NCI-H128 (cell line): ENCODE measurements around the gene HSPG2.
"Not testable (repeated sequence)": the region's sequence is repeated elsewhere in the genome, so short reads cannot be mapped to it uniquely, and the experiment has no call there.

Experiments used
- DNase-seq: peaks from one replicate; lab custom pipeline; 2025; ENCODE audit not compliant: unreplicated experiment; lab: John Stamatoyannopoulos, UW

HSPG2 gene

DNA sequence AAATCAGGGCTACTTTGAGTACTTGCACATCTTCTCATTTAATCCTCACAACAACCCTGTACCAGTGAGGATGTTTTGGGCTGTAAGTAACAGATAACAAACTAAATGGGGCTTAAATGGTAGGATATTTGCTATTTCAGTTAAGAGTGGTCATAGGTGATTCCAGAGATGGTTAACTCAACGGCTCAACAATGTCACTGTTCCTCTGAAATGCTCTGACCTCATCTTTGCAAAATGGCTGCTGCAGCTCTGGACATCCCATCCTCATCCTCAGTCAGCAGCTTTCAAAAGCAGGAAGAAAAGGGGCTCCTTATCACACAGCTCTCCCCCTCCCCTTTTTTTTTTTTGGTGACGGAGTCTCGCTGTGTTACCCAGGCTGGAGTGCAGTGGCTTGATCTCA lies 123.6 kb downstream of the HSPG2 start:
- no peak for DNase-seq

DNA sequence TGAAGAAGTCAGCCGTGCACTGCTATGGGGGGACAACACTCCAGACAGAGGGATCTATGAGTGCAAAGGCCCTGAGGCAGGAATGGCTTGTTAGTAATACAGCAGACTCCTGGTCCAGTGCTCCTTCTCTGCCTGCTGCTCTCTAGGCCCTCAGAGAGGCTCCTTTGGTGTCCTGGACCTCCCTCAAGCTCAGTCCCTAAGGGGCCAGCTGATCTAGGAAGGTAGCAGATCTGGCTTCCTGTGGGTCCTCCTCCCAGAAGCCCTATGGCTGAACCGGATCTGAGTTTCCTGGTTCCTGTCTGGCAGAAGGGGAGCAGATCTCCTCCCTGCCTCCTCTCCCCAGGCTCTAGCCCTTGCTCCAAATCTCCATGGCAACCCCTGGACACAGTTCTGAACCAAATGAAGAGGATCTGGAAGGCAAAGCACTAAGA lies 125.2 kb downstream of the HSPG2 start, which contains the start of gene LDLRAD2:
Gene LDLRAD2 (plus strand): TSS at position 391 of the 431 bp plus-strand sequence. CDS start 187 bp downstream, outside the sequence.
- no peak for DNase-seq

DNA sequence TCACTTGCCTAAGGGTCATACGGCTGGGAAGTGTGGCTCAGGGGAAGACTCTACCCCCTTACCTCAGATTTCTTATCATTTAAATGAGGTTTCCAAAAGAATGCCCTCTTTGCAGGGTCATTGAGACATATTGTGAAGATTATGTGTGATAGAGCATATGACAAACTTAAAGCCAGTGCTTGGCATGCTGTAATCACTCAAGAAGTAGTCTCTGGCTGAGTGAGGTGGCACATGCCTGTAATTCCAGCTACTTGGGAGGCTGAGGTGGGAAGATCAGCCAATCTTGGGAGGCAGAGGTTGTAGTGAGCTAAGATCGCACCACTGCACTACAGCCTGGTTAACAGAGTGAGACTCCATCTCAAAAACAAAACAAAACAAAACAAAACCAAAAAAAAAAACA lies 132.6 kb downstream of the HSPG2 start:
- no peak for DNase-seq

DNA sequence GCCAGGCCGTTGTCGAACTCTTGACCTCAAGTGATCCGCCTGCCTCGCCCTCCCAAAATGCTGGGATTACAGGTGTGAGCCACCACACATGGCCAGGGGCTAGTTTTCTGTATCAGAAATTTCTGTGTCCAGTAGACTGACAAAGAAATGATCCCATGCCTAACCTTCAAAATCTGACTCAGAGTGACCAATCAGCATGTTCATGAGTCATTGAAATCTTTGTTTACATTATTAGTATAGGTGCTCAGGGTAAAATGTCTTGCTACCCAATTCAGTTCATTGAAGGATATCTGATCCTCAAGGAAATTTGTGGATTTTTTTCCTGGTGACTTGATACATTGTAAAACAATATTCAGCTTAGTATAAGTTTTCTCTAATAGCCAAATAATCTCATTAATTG lies 136.0 kb downstream of the HSPG2 start:
- no peak for DNase-seq

DNA sequence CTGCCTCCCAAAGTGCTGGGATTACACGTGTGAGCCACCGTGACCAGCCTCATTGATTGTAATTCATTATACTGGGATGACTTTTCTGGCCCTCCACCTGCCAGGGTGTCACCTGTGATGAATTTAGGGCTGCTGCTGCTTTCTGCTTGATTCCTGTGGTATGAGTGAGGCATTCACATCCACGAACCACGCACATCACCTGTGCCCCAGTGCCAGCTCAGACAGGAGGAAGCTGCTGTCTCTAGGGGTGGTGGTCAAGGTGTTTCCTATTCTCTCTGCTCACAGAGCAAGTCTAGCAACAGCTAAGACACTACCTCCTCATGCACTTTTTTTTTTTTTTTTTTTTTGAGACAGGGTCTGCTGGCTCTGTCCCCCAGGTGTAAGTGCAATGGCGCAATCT lies 137.4 kb downstream of the HSPG2 start:
- DNase-seq: no peak

DNA sequence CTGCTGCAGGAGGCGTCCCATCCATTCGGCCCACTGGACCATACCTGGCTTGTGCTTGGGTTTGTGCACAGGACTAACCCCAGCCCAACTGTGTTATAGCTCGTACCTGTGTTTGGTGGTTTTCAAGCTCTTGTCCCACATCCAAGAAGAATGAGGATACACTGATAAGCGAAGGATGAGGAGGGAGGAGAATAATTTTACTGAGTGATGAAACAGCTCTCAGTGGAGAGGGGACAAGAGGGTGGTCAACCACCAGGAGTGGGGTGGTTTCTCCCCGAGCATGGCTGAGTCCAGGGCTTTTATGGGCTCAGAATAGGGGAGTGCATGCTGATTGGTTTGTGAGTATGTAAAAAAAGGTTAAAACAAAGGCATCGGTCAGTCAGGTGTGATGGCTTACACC lies 142.0 kb downstream of the HSPG2 start:
- DNase-seq: no peak

DNA sequence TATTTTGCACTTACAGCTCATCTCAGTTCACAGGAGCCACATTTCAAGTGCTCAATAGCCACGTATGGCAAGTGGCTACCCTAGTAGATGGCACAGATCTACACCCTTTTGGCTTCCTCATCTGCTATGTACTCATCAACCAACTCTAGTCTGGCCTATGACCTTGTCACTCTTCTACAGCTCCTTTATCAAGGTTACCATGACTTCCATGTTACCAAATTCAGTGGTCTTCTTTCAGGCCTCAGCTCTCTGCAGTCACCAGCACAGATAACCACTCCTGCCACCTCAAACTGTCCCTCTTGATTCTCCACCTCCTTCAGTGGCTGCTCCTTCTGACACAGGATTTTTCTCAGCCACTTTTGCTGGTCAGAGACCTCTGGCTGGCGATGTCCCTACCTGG lies 142.5 kb downstream of the HSPG2 start:
- no peak for DNase-seq

DNA sequence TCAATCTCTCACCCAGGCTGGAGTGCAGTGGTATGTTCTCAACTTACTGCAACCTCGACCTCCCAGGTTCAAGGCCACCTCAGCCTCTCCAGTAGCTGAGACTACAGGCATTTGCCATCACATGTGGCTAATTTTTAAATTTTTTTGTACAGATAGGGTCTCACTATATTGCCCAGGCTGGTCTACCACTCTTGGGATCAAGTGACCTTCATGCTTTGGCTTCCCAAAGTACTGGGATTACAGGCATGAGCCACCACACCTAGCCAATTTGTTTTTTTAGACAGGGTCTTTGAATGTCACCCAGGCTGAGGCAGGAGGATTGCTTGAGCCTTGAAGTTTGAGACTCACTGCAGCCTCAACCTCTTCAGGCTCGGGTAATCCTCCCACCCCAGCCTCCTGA lies 144.0 kb downstream of the HSPG2 start:
- DNase-seq: no peak

DNA sequence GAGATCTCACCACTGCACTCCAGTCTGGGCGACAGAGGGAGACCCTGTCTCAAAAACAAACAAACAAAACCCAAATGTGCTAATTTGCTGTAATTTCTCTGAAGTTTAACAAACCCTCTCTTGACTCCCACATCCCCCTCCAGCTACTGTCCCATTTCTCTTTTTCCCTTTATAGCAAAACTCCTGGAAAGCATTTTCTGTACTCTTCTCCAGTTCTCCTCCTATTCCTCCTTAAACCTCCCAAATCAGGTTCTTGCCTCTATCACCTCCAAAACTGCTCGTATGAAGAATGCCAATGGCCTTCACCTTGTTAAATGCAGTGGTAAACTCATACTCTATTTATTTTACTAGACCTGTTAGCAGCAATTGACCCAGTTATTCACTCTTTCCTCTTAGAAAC lies 150.5 kb downstream of the HSPG2 start:
- DNase-seq: no peak

DNA sequence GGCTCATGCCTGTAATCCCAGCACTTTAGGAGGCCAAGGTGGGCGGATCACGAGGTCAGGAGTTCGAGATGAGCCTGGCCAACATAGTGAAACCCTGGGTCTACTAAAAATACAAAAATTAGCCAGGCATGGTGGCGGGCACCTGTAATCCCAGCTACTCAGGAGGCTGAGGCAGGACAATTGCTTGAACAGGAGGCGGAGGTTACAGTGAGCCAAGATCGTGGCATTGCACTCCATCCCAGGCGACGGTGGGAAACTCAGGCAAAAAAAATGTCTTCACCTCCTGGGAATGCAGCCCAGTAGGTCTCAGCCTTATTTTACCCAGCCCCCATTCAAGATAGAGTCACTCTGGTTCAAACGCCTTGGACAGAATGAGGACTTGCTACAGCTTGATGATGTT lies 151.3 kb downstream of the HSPG2 start:
- DNase-seq: not testable (repeated sequence)

DNA sequence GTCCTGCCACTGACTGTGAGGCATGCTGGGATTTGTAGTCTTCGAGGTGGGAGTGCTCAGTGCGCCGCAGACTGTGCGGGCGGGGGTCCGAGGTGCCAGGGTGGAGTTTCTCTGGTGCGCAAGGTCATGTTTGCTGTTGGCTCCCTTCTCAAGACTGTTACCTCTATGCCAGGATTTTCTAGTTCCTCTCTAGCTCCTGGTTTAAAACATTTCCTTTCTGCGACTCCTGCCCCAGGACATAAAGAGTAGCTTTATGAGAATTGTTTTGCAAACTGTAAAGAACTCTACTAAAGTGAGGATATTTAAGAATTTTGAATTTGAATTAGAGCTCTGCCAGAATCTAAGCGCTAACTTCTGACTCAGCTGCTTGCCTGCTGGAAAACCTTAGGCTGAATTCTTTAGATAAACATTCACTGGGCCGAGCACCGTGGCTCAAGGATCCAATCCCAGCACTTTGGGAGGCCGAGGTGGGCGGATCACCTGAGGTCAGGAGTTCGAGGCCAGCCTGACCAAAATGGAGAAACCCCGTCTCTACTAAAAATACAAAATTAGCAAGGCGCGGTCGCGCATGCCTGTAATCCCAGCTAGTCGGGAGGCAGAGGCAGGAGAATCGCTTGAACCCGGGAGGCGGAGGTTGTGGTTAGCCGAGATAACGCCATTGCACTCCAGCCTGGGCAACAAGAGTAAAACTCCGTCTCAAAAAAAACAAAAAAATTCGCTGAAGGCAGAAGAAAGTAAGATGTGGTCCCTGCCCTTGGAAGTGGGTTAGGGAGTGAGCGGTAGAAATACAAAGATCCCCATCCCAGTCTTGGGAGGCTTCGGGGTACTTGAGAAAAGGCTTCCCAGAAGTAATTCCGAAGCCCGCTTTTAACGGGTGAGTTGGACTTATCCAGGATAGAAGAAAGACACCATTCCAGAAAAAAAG lies 153.2 kb downstream of the HSPG2 start:
- no peak for DNase-seq

DNA sequence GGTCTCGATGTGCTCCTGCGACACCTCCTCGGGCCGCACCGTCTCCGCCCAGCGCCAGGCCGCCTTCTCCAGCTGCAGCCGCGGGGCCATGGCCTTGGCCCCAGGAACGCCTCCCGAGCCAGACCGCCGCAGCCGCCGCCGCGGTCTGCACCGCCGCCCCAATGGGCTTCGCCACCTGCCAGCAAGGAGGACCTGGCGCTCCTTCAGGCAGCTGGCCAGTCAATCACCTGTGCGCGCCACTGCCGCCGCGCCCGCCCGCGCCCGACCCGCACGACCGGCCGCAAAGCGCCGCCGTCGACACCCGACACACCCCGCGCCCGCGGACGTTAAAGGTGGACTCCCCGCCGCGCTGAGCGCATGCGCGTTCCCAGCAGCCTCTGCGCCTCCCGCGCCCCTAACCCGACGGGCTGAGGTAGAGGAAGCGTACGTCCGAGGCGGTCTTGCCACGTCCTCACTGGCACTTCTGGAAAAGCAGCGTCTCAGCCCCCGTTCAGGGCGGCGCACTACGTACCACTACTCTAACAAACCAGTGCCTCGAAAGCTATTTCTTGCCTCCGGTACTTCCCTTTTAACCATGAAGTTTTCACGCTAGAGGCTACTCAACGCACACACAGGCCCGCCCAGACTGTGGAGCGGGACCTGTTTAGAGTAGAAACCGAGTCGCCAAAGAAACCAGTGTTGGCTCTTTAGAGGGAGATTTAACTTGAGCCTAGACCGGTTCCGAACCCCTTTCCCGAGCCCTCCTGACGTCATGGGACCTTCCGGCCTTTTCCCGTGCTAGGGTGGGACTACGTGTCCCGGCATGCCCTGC lies 154.0 kb downstream of the HSPG2 start, which contains the start of gene USP48:
Gene USP48 (minus strand): TSS at position 282 of the 811 bp plus-strand sequence. CDS start 192 bp downstream, at position 90.
- peak; percentile 97 for DNase-seq

DNA sequence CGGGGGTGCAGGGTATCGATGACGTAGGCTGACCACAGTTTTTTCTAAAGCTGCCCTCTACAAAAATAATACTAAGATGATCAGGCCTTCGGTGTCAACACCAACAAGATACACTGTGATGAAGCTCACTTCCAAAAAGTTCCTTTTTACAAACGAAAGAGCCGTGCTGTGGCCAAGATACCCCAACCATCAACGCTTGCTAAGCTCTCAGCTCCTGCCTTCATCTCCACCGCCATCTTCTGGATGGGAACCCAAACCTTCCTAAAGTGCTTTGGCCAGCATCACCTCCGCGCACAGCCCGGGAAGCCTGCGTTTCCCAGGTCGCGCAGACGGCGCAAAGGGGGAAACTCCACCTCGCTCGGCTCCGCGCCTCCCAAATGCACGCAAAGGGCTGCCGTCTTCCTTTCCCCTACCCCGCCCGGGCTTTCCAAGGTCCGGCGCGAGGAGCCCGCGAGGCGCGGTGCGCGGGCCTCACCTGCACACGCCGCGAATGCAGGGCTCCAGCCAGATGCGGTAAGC lies 154.7 kb downstream of the HSPG2 start:
- DNase-seq: peak; percentile 50

DNA sequence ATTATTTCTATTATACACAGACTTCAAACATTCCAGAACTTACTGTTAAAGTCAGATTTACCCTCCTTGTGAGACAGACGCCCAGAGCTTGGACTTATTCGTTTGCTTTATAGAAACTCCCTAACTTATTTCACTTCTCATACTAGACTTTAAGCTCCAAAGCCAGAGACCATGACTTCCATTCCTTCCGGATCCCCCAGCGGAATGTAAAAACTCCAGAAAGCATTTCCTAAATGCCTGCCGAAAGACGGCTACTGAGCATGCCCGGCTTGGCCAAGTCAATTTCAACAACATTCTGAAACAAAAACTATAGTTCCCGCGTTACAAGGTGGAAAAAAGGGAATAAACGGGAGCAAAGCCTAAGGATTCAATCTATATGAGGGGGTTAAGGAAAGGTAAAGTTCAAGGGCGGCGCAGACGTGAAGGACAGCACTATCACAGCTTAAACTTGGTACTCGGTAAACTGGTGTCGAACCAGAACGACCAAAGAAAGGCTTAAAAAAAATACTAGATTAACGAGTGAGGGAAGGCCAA lies 155.2 kb downstream of the HSPG2 start:
- no peak for DNase-seq

DNA sequence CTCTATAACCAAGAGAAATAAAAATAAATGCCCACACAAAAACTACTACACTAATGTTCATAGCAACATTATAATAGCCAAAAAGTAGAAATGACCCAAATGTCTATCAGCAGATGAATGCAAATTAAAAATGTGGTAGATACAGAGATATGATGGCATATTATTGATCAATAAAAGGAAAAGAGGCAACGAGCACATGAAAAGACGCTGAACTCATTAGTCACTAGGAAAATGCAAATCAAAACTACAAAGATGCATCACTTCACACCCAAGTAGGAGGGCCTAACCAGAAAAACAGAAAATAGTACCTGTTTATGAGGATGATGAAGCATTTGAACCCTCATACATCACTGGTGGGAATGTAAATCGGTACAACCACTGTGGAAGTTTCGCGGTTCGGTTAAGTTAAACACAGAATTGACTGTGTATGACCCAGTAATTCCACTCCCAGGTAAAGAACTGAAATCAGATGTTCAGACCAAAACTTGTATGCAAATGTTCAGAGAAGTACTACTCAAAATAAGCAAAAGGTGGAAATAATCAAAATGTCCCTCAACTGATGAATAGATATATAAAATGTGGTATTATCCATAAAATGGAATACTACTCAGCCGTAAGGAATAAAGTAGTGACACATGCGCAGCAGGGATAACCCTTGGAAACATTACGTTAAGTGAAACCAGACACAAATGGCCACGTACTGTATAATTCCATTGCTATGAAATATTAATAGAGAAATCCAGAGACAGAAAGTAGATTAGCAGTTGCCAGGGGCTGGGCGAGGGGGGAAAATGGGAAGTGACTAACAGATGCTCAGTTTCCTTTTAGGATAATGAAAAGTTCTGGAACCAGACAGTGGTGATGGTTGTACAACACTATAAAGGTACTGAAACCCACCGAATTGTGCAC lies 157.2 kb downstream of the HSPG2 start:
- DNase-seq: no peak

DNA sequence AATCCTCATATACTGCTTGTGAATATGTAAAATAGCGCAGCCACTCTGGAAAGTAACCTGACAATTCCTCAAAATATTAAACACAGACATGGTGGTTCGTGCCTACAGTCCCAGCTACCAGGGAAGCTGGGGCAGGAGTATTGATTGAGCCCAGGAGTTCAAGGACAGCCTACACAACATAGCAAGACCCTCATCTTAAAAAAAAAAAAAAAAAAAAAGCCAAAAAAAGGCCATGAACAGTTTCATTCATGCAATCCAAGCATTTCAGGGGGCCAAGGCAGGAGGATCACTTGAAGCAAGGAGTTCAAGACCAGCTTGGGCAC lies 158.7 kb downstream of the HSPG2 start:
- DNase-seq: no peak

DNA sequence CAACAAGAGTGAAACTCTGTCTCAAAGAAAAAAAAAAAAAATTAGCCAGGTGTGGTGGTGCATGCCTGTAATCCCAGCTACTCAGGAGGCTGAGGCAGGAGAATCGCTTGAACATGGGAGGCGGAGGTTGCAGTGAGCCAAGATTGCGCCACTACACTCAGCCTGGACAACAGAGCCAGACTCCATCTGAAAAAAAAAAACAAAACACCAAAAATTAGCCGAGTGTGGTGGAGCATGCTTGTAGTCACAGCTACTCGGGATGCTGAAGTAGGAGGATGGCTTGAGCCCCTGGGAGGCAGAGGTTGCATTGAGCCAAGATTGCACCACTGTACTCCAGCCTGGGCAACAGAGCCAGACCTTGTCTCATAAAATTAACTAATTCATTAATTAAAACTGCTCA lies 160.2 kb downstream of the HSPG2 start:
- not testable (repeated sequence) for DNase-seq

DNA sequence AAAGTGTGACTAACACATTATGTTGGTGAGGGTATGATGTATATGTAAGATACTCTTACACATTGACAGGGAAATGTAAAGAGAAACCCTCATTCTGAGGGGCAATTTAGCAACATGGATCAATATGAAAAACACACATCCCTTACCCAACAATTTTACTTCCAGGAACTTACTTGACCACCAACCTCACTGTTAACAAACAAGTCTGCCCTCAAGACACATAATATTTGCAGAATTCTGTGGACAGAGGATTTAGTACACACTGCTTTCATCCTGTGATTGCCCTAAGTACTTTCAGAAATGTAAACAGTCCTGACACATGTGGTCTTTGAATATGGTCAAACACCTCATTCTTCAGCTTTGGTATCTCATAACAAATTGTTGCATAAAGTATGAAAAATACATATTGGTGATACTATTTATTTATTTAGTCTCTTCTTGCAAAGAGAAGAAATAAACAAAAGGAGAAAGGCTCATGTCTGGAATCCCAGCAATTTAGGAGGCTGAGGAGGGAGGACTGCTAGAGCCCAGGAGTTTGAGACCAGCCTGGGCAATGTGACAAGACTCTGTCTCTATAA lies 161.0 kb downstream of the HSPG2 start:
- DNase-seq: no peak

DNA sequence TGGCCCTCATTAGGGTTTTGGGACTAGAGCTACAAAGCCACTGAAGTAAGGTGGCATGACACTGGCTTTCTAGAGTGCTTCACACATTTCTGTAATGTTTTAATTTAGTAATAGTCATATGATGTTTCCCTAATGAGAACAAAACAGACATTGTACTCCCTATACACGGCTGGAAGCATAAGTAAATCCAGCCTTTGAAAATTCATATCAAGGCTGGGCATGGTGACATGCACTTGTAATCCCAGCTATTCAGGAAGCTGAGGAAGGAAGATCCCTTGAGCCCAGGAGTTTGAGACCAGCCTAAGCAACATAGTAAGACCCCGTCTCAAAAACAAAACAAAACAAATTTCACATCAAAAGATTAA lies 161.6 kb downstream of the HSPG2 start:
- no peak for DNase-seq
